ENCODE results near the gene EXOC6B.
A peak's percentile ranks its signal among the peaks of the same experiment; 100 is the strongest.
"Not testable (repeated sequence)": the region's sequence is repeated elsewhere in the genome, so short reads cannot be mapped to it uniquely, and the experiment has no call there.

EXOC6B gene

DNA sequence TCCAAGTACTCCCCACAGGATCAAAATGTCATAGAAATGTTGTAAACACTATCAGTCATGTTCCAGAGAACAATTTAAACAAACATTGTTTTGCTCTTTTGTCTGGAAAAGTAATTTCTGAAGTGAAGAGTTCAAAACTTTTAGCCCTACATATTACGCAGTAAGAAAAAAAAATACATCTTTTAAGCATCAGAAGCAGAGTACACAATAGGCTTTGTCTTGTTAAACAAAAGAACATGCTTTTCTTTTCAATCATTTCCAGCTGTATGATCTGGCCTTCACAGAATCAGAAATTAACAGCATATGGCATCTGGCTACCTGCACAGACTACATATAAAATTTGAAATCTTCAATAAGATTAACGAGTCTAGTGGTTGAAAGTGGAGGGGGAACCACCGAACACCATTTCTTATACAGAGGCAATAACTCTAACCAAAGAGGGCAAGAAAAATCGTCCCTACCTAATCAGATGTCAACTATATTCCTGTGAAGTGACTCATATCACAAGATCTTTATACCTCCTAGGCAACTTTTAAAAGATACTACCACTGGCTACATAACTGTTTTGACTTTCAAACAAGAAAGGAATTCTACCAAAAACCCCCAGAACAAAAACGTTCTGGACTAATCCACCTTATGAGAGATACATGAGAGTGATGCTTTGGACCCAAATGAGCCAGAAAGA lies 149.3 kb downstream of the EXOC6B start:
- no peak for DNase-seq

DNA sequence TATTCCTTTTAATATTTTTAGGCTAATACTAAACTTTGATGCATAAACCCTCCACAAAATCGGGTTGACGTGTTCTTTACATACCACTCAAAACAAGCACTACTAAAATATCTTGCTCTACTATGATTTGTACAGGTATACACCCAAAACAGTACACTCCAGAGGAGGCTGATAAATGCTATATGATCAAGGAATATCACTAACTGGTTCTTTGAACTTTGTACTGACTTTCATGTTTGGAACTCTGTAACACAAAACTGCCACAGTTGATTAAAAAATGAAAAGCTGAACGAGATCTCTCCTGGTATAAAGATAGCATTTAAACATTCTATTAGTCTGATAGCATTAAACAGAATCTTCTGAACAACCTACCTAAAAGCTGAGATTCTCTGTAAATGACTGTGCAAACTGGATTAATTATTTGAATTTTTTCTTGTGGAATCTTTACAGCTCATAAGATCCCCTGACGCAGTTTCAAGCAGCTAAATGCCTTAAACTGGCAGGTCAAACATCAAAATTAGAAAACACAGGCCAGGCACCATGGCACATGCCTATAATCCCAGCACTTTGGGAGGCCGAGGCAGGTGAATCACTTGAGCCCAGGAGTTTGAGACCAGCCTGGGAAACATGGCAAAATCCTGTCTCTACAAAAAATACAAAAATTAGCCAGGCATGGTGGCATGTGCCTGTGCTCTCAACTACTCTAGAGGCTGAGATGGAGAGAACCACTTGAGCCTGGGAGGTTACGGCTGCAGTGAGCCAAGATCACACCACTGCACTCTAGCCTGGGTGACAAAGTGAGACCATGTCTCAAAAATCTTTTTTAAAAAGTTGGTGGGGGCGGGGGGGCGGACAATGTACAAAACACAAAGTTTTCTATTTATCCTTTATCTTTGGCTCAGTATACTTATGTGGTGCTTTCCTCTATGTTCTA lies 150.6 kb downstream of the EXOC6B start:
- DNase-seq = no peak

DNA sequence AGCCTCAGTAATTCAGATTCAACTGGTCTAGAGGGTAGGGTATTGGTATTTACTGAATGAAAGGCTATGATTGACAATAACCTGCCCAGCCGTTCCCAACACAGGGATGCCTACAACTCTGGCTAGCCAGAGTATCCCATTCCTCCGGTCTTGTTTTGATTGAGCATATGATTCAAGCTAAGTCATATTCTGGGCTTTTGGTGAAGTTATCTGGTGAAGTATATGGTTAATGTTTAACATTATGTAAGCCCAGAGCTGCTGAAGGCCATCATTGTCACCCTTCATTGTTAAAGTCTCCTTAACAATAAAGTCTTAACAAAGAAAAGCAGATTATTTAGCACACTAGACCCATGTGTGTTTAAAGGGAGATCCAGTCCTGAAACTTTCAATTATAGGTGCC lies 152.6 kb downstream of the EXOC6B start:
- no peak for DNase-seq

DNA sequence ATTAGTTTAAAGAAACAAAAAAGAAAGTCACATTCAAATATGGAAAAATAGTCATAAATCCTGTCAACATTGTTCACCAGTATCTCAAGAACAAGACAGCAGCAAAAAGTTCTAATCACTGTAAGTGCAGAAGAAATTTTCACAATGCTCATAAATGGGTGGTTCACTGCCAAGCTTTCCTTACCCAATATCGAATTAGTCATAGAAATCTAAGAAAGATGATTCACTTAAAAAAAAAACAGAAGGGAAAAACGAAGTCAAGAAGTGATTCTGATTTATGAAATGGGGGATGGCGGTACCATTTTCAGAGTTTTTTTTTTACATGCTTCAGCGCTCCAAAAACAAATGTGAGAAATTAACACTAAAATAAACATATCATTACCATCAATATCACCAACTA lies 156.7 kb downstream of the EXOC6B start:
- DNase-seq = peak in 2 of 3 donors; percentile 3 to 18

DNA sequence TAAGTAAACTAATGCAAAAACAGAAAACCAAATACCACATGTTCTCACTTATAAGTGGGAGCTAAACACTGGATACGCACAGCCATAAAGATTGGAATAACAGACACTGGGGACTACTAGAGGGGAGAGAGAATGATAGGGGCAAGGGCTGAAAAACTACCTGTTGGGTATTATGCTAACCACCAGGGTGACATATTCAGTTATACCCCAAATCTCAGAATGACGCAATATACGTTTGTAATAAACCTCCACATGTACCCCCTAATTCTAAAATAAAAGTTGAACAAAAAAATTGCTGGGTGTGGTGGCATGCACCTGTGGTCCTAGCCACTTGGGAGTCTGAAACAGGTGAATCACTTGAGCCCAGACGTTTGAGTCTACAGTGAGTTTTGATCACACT lies 157.2 kb downstream of the EXOC6B start:
- DNase-seq = no peak

DNA sequence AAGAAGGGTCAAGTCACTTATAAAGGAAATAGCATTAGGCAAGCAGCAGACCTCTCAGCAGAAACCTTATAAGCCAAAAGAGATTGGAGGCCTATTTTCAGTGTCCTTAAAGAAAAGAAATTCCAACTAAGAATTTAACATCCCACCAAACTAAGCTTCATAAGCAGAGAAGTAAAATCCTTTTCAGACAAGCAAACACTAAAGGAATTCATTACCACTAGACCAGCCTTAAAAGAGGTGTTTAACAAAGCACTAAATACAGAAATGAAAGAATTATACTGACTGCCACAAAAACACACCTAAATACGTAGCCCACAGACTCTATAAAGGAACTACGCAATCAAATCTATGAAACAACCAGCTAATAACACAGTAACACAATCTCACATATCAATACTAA lies 160.4 kb downstream of the EXOC6B start:
- DNase-seq = no peak

DNA sequence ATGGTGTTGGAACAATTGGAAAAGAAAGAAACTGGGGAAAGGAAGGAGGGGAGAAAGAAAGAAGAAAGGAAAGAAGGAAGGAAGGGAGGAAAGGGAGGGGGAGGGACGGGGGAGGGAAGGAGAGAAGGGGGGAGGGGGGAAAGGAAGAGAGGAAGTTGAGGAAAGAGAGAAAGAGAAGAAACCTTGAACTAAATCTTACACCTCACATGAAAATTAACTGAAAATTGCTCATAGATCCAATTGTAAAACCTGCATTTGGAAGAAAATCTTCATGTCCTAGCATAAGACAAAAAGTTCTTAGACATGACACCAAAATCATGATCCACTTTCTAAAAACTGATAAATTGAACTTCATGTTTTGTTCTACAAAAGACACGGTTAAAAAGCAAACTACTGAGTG lies 163.8 kb downstream of the EXOC6B start:
- DNase-seq = no peak

DNA sequence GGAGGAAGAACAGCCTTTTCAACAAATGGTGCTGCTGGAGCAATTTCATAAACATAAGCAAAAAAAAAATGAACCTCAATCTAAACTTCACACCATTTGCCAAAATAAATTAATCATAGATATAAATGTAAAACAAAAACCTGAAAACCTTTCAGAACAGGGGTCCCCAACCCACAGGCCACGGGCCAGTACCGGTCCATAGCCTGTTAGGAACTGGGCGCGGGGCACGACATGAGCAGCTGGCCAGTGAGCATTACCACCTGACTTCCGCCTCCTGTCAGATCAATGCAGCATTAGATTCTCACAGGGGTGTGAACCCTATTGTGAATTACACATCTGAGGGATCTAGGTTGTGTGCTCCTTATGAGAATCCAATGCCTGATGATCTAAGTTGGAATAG lies 176.0 kb downstream of the EXOC6B start:
- no peak for DNase-seq

DNA sequence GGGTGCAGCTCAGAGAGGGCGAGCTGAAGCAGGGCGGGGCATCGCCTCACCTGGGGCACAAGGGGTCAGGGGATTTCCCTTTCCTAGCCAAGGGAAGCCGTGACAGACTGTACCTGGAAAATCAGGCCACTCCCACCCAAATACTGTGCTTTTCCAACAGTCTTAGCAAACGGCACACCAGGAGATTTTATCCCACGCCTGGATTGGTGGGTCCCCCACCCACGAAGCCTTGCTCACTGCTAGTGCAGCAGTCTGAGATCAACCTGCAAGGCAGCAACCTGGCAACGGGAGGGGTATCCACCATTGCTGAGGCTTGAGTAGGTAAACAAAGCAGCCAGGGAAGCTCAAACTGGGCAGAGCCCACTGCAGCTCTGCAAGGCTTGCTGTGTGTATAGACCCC lies 184.6 kb downstream of the EXOC6B start:
- DNase-seq = not testable (repeated sequence)

DNA sequence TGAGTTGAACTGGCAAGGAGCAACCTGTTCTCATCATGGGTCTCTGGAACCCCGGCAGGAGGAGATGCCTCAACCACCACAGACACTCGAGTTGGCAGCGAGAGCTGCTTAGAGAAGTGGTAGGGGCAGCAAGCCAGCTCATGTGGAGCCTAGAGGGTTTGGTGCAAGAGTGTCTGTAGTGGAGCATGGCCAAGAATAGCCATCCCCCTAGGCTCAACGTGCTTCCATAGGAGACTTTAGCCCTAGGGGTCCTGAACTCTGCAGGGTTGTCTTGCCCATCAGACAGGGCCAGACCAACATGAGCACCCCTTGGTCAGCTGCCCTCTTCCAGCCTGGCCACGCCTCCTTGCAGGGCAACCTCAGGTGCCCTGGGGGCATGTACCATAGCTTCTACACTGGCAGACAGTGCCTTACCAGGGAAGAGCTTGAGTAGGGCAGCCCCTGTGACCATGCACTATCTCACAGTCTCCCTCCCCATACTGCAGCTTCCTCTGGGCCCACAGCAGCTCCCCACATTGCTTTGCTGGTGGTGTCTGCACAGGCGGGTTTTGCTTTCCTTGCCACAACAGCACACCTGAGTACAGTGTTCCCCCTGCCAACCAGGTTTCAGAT lies 187.1 kb downstream of the EXOC6B start:
- no peak for DNase-seq

DNA sequence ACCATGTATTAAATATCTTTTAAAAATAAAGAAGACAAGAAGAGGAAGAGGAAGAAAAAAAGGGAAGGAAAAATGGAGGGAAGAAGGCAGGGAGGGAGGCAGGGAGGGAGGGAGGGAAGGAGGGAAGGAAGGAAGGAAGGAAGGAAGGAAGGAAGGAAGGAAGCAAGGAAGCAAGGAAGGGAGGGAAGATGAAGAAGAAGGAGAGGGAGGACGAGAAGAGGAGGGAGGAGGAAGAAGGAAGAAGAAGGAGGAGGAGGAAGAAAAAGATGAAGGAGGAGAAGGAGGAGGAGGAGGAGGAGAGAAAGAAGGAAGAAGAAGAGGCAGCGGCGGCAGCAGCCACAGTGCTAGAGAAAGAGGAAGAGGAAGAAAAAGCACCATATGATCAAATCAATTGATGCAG lies 189.6 kb downstream of the EXOC6B start:
- DNase-seq = no peak

DNA sequence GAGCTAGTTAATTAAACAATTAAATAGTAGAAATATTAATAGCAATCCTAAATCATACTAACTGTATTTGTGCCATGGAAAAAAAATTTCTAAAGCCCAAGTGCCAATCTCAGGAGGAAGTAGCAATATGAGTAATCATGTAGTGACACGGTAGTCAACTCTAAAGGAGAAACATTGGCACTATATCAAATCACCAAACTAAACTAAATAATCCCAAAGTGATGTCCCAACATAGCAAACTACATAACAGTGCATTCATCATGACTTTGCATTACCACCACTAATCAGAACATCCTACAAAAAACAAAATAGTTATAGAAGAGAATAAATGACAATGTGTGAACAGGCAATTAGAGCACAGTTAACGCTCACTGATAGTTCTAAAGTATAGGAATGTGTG lies 195.1 kb downstream of the EXOC6B start:
- peak in 2 of 3 donors; percentile 25 to 45 for DNase-seq

DNA sequence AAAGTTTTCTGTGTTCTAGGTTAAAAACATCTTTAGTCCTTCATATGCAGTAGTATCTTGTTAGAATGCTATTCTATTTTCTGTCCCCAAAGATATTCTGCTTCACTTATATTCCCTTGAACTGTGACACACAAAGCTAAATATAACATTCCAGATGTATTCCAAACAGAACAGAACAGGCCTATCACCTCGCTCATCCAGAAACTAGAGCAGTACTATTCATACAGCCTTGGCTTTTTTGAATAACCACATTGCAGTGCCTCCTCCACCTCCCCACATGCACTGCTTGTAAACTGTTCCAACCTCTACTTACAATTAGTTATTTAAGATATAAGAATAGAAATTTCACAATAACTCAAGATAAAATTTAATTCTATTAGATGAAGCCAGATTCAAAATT lies 196.8 kb downstream of the EXOC6B start:
- no peak for DNase-seq

DNA sequence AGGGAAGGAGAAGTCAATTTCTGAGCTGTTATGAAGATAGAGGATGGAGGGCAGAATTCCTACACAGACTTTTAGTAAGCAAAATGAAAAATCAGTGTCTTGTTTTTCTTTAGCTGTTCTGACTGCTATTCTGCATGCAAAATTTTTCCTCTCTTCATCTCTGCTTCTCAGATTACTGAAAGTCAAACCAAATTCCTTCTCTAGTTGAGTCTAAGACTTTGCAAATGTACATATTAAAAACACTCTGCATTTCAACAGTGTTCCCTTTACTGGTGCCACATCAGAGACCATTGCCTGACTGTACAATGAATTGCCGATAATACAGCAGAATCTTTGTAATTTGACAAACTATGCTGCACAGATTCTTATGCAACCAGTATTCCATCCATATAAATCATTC lies 198.8 kb downstream of the EXOC6B start:
- DNase-seq = no peak

DNA sequence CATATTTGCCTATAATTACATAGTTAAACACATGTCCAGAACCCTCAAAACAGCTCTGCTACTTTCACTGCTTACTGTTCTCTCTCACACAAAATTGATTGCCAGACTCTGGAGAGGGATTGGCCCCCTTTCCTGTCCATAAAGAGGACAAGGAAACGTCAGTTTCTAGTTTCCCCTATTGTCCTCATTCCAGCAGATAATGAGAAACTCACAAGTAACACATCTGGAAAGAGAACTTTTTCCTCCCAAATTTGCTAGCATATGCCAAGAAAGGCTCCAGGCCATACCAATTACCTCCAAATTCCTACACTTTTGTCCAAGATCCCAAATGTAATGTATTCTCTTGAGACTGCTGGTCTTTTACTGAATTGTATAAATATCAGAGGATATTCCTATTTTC lies 200.5 kb downstream of the EXOC6B start:
- DNase-seq = no peak

DNA sequence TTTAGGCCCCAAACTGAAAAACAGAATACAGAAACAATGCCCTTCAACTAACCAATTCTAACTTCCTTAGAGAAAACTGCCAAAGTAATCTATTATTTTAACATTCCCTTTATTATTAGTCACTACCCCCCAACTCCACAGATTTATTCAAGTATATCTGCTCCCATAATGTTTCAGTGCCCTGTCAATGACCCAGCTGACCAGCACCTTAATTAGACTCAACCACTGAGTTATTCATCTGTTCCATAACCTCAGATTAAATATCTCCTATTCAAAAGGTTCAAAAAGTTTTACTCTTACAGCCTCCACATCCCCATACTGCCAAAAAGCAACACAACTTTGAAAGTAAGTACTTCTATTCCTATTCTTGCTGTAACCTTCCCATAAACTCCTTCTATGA lies 202.4 kb downstream of the EXOC6B start:
- no peak for DNase-seq

DNA sequence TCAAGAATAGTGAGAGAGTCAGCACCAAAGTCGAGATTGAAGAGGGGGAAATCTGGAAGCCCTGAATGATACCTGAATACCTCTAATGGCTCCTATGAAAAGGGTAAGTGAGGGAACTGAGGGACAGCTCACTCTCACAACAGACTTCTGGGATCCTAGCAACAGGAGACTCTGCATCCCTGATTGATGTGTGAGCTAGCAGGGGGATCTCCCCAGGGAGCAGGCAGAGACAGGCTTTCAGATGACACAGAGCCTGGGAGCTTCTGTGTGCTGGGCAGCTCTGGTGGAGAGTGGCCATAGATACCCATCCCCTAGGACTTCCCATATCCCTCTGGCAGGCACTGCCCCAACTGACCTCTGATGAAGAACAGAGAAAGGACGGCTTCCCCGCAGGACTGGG lies 206.2 kb downstream of the EXOC6B start:
- DNase-seq = no peak

DNA sequence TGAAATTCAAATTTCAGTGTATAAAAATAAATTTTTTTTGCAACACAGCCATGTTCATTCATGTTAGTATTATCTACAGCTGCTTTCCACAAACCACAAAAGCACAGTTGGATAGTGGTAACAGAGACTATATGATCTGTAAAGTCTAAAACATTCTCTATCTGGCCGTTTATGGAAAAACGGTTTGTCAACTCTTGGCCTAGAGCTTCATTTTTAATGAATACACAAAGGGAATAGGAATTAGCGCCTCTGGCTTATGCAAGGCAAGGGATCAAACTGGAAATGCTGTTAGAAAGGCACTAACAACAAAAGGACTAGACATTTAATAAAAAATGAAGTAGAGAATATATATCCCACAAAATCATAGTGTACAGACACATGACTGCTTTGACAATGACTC lies 211.9 kb downstream of the EXOC6B start:
- DNase-seq = no peak

DNA sequence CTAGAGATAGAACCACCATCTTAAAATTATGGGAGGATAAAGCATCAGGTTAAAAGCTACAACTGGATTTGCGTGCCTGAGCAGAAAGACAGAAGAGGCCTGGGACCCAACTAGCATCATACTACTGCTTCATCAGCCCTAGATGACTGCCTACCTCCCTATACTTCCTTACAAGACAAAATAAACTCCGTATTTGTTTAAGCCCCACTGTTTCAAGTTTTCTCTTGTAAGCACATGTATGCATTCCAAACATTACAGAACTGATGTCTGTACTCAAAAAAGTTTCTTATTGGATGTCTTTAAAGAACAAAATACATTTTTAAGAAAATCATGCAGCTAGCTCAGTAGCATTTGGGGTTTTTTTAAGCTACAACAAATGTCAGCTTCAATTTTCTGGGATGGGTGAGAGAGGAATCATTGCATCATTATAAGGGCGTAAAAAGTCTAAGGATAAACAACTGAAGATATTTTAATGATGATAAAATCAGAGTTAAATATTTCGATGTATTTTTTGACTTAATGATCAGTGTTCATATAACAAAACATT lies 213.1 kb downstream of the EXOC6B start:
- no peak for DNase-seq

DNA sequence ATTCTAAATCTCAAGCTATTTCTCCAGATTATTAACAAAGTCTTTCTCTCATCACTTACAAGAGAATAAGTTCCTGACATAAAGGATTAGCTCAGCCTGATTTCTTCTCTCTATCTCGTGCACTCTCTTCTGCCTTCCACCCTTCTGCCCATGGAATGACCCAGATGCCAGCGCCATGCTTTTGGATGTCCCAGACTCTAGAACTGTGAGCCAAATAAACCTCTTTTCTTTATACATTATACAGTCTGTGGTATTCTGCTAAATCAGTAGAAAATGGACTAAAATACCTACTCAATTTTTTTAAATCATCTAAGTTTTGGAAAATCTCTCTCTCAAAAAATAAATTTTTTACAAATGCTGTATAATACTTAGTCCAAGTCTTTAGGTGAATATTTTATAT lies 218.6 kb downstream of the EXOC6B start:
- no peak for DNase-seq

DNA sequence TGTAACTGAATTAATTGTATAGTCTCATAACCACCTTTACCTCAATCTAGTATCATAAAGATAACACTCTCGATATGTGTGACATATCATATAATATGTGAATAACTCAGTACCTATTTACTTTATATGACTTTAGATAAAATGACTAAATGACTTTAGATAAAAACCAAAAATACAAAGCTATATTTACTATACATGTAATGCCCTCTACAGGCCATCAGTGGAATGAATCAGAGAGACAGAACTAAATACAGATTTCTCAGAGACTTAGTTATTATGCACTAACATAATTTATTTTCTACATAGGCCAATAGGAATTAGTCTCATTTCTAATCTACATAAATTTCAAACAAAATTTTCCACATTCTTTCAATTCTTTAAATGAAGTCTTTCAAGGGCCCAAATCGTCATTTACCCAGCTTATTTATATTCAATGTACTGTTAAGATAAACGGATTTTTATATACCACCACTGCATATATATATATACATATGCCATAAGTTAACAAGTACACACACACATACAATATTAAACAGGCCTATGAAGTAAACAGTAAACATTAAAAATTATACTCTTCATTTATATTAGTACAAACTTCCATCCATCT lies 219.9 kb downstream of the EXOC6B start:
- DNase-seq = peak; percentile 19 to 33 (median 32)

DNA sequence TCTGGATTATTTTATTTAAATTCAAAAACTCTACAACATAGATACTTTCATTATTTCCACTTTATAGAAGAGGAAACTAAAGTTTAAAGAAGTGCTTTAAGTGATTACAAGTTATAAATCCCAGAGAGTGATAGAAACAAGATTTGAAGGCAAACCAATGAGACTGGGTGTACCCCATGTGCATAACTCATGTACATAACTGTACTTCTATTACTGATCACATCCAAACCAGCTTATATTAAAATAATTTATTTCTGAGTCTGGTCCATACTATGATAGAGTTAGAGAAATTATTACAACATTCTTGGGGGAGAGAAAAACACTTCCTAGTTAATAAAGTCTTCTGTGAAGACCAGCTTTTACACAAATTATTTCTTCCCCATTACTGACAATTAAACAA lies 221.4 kb downstream of the EXOC6B start:
- DNase-seq = no peak

DNA sequence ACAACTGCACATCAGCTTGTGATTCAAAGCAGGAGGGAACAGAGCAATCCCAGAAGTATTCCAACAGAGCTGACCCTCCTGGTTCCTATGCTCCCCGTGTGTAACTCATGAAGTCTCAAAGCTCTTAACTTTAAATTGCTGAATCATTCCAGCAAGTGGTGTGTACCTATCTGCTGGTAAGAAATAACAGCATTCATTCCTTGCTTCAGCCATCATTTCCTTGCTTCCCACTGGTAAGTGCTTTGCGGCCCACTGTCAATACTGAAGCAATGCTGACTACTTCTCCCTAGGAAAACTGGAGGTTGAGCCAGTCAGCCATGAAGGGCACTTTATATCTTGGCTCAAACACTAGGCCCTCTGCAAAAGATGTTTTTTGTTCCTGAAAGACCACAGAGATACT lies 222.4 kb downstream of the EXOC6B start:
- no peak for DNase-seq
